ENCODE results near the gene RWDD2A.

The RWDD2A gene

DNA sequence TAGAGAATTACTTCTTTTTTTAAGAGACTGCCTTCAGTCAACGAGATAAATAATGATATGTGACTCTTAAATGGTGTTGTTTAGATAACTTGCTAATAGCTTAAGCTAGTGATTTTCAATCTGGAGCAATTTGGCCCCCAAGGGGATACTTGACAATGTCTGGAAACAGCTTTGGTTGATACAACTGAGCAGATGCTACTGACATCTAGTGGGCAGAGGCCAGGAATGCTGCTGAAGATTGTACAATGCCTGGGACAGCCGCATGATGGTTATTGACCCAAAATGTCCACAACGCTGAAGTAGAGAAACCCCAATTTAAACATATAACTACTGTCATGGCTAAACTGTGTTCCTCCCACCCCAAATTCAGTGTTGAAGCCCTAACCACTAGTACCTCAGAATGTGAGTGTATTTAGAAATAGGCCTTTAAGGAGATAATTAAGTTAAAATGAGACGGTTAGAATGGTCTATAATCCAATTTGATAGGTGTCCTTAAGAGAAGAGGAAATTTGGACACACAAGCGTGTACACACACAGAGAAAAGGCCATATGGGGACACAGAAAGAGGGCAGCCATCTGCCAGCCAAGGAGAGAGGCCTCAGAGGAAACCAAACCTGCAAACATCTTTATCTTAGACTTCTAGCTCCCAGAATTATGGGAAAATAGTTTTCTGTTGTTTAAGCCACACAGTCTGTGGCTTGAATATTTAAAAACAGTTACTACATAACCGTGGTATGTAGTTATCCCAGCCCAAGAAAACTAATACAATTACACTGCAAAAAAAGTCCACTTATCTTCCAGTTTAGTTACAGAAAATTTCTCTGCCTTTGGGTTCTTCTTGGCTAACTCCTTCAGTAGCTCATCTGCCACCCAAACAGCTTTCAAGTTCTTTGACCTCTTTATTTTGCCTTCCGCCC lies 22.2 kb downstream of the RWDD2A start:
- TF ChIP-seq, protein P1, sequence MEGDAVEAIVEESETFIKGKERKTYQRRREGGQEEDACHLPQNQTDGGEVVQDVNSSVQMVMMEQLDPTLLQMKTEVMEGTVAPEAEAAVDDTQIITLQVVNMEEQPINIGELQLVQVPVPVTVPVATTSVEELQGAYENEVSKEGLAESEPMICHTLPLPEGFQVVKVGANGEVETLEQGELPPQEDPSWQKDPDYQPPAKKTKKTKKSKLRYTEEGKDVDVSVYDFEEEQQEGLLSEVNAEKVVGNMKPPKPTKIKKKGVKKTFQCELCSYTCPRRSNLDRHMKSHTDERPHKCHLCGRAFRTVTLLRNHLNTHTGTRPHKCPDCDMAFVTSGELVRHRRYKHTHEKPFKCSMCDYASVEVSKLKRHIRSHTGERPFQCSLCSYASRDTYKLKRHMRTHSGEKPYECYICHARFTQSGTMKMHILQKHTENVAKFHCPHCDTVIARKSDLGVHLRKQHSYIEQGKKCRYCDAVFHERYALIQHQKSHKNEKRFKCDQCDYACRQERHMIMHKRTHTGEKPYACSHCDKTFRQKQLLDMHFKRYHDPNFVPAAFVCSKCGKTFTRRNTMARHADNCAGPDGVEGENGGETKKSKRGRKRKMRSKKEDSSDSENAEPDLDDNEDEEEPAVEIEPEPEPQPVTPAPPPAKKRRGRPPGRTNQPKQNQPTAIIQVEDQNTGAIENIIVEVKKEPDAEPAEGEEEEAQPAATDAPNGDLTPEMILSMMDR (conservative IDR thresholded peaks at IDR 0.05; ENCODE audit: low read depth, low read length) = peak; percentile 49
- no peak overlapping the region for H3K4me3 ChIP-seq (IDR thresholded peaks at IDR 0.05; ENCODE audit: insufficient read depth, low read depth, low read length)
- no peaks in the 10 kb centered on the region for H3K79me2 ChIP-seq (ENCODE audit: insufficient read depth, low read depth)
- no peaks in the 10 kb centered on the region for H3K27me3 ChIP-seq (ENCODE audit: insufficient read depth, low read depth)
- H3K4me1 ChIP-seq (ENCODE audit: low read depth, poor library complexity, severe bottlenecking) = no peaks in the 10 kb centered on the region
- H3K36me3 ChIP-seq (ENCODE audit: insufficient read depth) = no peaks in the 10 kb centered on the region
- H2AFZ ChIP-seq (ENCODE audit: low read depth) = no peak overlapping the region
- H3K27ac ChIP-seq = no peak overlapping the region
- H4K20me1 ChIP-seq (ENCODE audit: insufficient read depth) = no peaks in the 10 kb centered on the region
- H3K9ac ChIP-seq = no peak overlapping the region
- no peak overlapping the region for H3K4me2 ChIP-seq

DNA sequence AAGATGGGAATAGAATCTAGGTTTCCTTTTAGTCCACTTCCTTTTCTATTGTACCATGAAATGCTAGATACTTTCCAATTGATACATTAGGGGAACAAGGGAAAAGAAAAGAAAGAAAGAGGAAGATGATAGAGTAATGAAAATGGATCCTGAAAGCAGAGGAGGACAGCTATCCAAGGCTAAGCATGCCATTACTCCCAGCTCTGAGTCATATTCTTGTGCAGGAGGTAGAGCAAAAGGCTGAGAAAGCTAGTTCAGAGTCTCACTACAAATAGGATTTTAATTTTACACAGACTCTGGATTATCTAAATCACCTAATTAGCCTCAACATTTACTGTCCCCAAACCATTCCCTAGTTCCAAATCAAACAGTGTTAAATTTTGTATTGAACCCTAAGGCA lies 23.6 kb downstream of the RWDD2A start:
- no peak overlapping the region for H3K27ac ChIP-seq
- H3K9ac ChIP-seq = no peak overlapping the region
- no peaks in the 10 kb centered on the region for H3K36me3 ChIP-seq (ENCODE audit: insufficient read depth)
- H3K4me1 ChIP-seq (ENCODE audit: low read depth, poor library complexity, severe bottlenecking) = no peaks in the 10 kb centered on the region
- no peaks in the 10 kb centered on the region for H3K27me3 ChIP-seq (ENCODE audit: insufficient read depth, low read depth)
- no peak overlapping the region for H2AFZ ChIP-seq (ENCODE audit: low read depth)
- no peaks in the 10 kb centered on the region for H3K79me2 ChIP-seq (ENCODE audit: insufficient read depth, low read depth)
- H3K4me2 ChIP-seq = no peak overlapping the region
- TF ChIP-seq, protein P1 (conservative IDR thresholded peaks at IDR 0.05; ENCODE audit: low read depth, low read length) = no peak
- no peak overlapping the region for H3K4me3 ChIP-seq (IDR thresholded peaks at IDR 0.05; ENCODE audit: insufficient read depth, low read depth, low read length)
- no peaks in the 10 kb centered on the region for H4K20me1 ChIP-seq (ENCODE audit: insufficient read depth)

DNA sequence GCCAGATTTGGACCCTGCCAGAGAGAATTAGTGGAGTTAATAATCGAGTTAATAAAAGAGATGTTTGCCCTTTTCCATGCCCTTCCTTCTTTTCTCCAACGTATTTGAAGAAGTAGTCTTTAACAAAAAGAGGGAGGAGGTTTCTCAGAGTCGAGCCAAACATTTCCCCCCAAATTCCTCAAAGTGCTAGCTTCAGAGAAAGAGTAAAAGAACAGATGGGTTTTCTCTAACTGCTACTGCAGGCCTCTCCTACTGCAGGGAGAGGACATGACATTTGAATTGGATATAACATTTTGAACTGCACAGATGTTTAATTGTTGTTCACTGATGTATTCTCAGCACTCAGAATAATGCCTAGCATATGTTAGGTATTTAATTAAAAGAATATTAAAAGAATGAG lies 25.5 kb downstream of the RWDD2A start:
- H3K27ac ChIP-seq = no peak overlapping the region
- no peak overlapping the region for H3K9ac ChIP-seq
- H3K79me2 ChIP-seq (ENCODE audit: insufficient read depth, low read depth) = no peaks in the 10 kb centered on the region
- no peaks in the 10 kb centered on the region for H3K4me1 ChIP-seq (ENCODE audit: low read depth, poor library complexity, severe bottlenecking)
- no peaks in the 10 kb centered on the region for H3K36me3 ChIP-seq (ENCODE audit: insufficient read depth)
- no peak overlapping the region for H2AFZ ChIP-seq (ENCODE audit: low read depth)
- no peak overlapping the region for H3K4me2 ChIP-seq
- H3K27me3 ChIP-seq (ENCODE audit: insufficient read depth, low read depth) = no peaks in the 10 kb centered on the region
- H3K4me3 ChIP-seq (IDR thresholded peaks at IDR 0.05; ENCODE audit: insufficient read depth, low read depth, low read length) = no peak overlapping the region
- no peaks in the 10 kb centered on the region for H4K20me1 ChIP-seq (ENCODE audit: insufficient read depth)
- TF ChIP-seq, protein P1 (conservative IDR thresholded peaks at IDR 0.05; ENCODE audit: low read depth, low read length) = no peak

DNA sequence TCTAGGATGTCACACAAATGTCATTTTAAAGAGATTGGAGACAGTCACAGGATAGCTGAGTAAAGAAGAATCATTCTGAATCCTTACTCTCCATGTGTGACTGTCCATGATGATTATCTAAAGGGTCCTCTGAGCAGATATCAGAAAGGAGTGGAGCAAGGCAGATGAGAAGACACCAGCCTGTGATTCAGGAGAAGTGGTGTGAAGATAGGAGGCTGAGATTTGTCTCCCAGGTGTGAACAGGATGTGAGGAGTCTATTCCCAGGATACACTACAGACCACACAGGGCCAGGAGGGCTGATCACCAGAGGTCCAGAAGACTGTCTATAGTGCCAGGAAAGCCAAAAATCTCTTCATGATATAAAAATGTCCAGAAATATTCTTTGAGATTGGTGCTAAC lies 27.0 kb downstream of the RWDD2A start:
- no peak overlapping the region for H2AFZ ChIP-seq (ENCODE audit: low read depth)
- no peak overlapping the region for H3K4me2 ChIP-seq
- no peaks in the 10 kb centered on the region for H4K20me1 ChIP-seq (ENCODE audit: insufficient read depth)
- no peaks in the 10 kb centered on the region for H3K79me2 ChIP-seq (ENCODE audit: insufficient read depth, low read depth)
- no peaks in the 10 kb centered on the region for H3K27me3 ChIP-seq (ENCODE audit: insufficient read depth, low read depth)
- no peak overlapping the region for H3K27ac ChIP-seq
- H3K4me3 ChIP-seq (IDR thresholded peaks at IDR 0.05; ENCODE audit: insufficient read depth, low read depth, low read length) = no peak overlapping the region
- H3K36me3 ChIP-seq (ENCODE audit: insufficient read depth) = no peaks in the 10 kb centered on the region
- TF ChIP-seq, protein P1 (conservative IDR thresholded peaks at IDR 0.05; ENCODE audit: low read depth, low read length) = no peak
- no peak overlapping the region for H3K9ac ChIP-seq
- H3K4me1 ChIP-seq (ENCODE audit: low read depth, poor library complexity, severe bottlenecking) = no peaks in the 10 kb centered on the region

Data from KMS-11 (cell line).